Measurements from ENCODE around the gene EIF3F. TPM values are rescaled to one million over a fixed set of nuclear protein-coding genes. Genes with fewer than 3 reads are reported as not detected.

The EIF3F gene
- total and polyA plus RNA-seq, 2 of the 4 experiments (the other 2 are of a cell fraction), result 279 to 306 TPM

DNA sequence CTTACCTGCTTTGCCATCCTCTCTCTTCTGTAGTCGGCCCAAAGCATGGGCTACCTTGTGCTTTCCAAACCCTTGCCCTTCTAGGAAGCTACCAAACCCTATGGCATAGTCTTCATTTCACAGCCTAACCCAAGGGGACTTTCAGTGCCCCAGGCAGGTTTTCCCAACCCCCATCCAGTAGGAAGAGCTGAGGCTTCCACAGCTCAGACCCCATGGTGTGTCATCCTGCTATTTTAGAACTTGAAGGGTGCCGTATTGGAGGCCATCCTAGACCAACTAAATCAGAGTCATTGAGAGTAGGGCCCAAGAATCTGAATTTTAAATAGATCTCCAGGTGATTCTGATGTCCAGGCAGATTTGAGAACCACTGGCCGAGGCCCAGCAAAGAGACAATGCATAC lies 61.9 kb downstream of the EIF3F start:
- no peak overlapping the region for H3K4me3 ChIP-seq (ENCODE audit: insufficient read depth, low read depth, low read length)
- H3K56ac ChIP-seq (ENCODE audit: extremely low read depth, insufficient read depth, low read length), result no peak overlapping the region
- H3K9ac ChIP-seq (ENCODE audit: low read depth, low read length), result no peak overlapping the region
- no peaks in the 10 kb centered on the region for H4K20me1 ChIP-seq (ENCODE audit: insufficient read depth, low read length)
- ATAC-seq (ENCODE audit: low read depth) (no peak), DNase-seq (no peak)
- H3K9me3 ChIP-seq (ENCODE audit: control insufficient read depth, insufficient read depth, low read length), result no peaks in the 10 kb centered on the region
- H2AK5ac ChIP-seq (ENCODE audit: low read depth, low read length), result no peak overlapping the region
- no peak overlapping the region for H2BK120ac ChIP-seq (ENCODE audit: low read depth, low read length)
- dilution Hi-C loops (cut with HindIII; ENCODE audit: low sequenced_read_pairs, unreplicated experiment), result no loop called here
- in situ Hi-C loops (cut with MboI; ENCODE audit: low sequenced_read_pairs), result no loop called here
- WGBS, 2 experiments (ENCODE audit: extremely low coverage in 2 of 2, insufficient read length in 1 of 2), result 80% methylated on average over 1 of the region's 3 CpGs; no CpG with 5 or more reads in 1 of the 2 experiments
- no peak overlapping the region for H3K4me2 ChIP-seq (ENCODE audit: low read depth, low read length)
- TF ChIP-seq RFX5 (IDR thresholded peaks at IDR 0.05; ENCODE audit: low read depth, low read length) (no peak), RAD21 (IDR thresholded peaks at IDR 0.05; ENCODE audit: low read length) (no peak), SMC3 (IDR thresholded peaks at IDR 0.05; ENCODE audit: low read depth, low read length) (no peak), CEBPB (IDR thresholded peaks at IDR 0.05; ENCODE audit: low read depth, low read length) (no peak), POLR2A (IDR thresholded peaks at IDR 0.05; ENCODE audit: low read depth, low read length) (no peak), RCOR1 (IDR thresholded peaks at IDR 0.05; ENCODE audit: insufficient replicate concordance, low read length) (no peak), MXI1 (IDR thresholded peaks at IDR 0.05; ENCODE audit: borderline replicate concordance, low read depth, low read length) (no peak), BHLHE40 (IDR thresholded peaks at IDR 0.05; ENCODE audit: low read depth, low read length) (no peak), FOS (IDR thresholded peaks at IDR 0.05; ENCODE audit: low read depth, low read length) (no peak), MAZ (IDR thresholded peaks at IDR 0.05; ENCODE audit: borderline replicate concordance, low read depth, low read length) (no peak), MAFK (IDR thresholded peaks at IDR 0.05; ENCODE audit: low read depth, low read length) (no peak), NFE2L2 (IDR thresholded peaks at IDR 0.05; ENCODE audit: low read depth, low read length) (no peak)
- TF ChIP-seq, protein P1, sequence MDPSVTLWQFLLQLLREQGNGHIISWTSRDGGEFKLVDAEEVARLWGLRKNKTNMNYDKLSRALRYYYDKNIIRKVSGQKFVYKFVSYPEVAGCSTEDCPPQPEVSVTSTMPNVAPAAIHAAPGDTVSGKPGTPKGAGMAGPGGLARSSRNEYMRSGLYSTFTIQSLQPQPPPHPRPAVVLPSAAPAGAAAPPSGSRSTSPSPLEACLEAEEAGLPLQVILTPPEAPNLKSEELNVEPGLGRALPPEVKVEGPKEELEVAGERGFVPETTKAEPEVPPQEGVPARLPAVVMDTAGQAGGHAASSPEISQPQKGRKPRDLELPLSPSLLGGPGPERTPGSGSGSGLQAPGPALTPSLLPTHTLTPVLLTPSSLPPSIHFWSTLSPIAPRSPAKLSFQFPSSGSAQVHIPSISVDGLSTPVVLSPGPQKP (IDR thresholded peaks at IDR 0.05; ENCODE audit: borderline replicate concordance, low read depth, low read length), result no peak
- TF ChIP-seq, protein P2, sequence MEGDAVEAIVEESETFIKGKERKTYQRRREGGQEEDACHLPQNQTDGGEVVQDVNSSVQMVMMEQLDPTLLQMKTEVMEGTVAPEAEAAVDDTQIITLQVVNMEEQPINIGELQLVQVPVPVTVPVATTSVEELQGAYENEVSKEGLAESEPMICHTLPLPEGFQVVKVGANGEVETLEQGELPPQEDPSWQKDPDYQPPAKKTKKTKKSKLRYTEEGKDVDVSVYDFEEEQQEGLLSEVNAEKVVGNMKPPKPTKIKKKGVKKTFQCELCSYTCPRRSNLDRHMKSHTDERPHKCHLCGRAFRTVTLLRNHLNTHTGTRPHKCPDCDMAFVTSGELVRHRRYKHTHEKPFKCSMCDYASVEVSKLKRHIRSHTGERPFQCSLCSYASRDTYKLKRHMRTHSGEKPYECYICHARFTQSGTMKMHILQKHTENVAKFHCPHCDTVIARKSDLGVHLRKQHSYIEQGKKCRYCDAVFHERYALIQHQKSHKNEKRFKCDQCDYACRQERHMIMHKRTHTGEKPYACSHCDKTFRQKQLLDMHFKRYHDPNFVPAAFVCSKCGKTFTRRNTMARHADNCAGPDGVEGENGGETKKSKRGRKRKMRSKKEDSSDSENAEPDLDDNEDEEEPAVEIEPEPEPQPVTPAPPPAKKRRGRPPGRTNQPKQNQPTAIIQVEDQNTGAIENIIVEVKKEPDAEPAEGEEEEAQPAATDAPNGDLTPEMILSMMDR (conservative IDR thresholded peaks at IDR 0.05; ENCODE audit: low read depth, low read length), result no peak
- TF ChIP-seq, protein P3, sequence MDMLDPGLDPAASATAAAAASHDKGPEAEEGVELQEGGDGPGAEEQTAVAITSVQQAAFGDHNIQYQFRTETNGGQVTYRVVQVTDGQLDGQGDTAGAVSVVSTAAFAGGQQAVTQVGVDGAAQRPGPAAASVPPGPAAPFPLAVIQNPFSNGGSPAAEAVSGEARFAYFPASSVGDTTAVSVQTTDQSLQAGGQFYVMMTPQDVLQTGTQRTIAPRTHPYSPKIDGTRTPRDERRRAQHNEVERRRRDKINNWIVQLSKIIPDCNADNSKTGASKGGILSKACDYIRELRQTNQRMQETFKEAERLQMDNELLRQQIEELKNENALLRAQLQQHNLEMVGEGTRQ (IDR thresholded peaks at IDR 0.05; ENCODE audit: low read depth, low read length), result no peak
- H3K27ac ChIP-seq (ENCODE audit: insufficient read depth, low read length), result no peak overlapping the region
- CTCF ChIA-PET, result interaction anchor here (1.1 to 1.5 kb wide), 2 partner anchors 20 to 50 kb away, joined by 4 read pairs; no protein-coding TSS in a partner anchor
- peaks cover 6% of the 10 kb centered on the region for H3K27me3 ChIP-seq (ENCODE audit: control insufficient read depth, insufficient read depth, low read length)
- H4K8ac ChIP-seq (ENCODE audit: low read depth in 2 of 2, low read length in 2 of 2), result no peak overlapping the region
- no peak overlapping the region for H2BK20ac ChIP-seq (ENCODE audit: low read depth, low read length)
- H2AK9ac ChIP-seq (replicated peaks; ENCODE audit: low read depth, low read length, poor library complexity), result no peak overlapping the region
- no peak overlapping the region for H4K91ac ChIP-seq (ENCODE audit: insufficient read depth, low read depth, low read length)
- H3K4me1 ChIP-seq (ENCODE audit: control insufficient read depth, insufficient read depth, low read length), result no peaks in the 10 kb centered on the region
- H4K5ac ChIP-seq (ENCODE audit: low read depth, low read length), result no peak overlapping the region
- no peak overlapping the region for H2BK15ac ChIP-seq (ENCODE audit: low read depth, low read length)
- H3K4ac ChIP-seq (ENCODE audit: low read depth, low read length), result no peak overlapping the region
- no peaks in the 10 kb centered on the region for H3K79me1 ChIP-seq (ENCODE audit: low read depth in 1 of 2, low read length in 2 of 2)
- no peaks in the 10 kb centered on the region for H3K9me1 ChIP-seq (ENCODE audit: insufficient read depth, low read length)
- no peak overlapping the region for H3K18ac ChIP-seq (ENCODE audit: low read depth, low read length)
- BruUV-seq (replicated peaks), result no TSS peak
- no peak overlapping the region for H3K14ac ChIP-seq (replicated peaks; ENCODE audit: low read depth, low read length)
- POLR2A ChIA-PET (ENCODE audit: unreplicated experiment), result no interaction called here
- no peaks in the 10 kb centered on the region for H3K36me3 ChIP-seq (ENCODE audit: control insufficient read depth, insufficient read depth, low read length)
- intact Hi-C loops (cut with micrococcal nuclease), result no loop called here
- H2AFZ ChIP-seq (replicated peaks; ENCODE audit: low read length, poor library complexity), result no peak overlapping the region
- no peak overlapping the region for H2BK5ac ChIP-seq (ENCODE audit: low read depth, low read length, poor library complexity, severe bottlenecking)
- no peak overlapping the region for H3K23ac ChIP-seq (ENCODE audit: low read depth, low read length)
